Ishikawa (cell line): ENCODE data around the gene OPCML.

Experiments
- EGR1 ChIP-seq: IDR thresholded peaks from 2 replicates; pipeline ENCODE4 v1.6.1; 2012
- EP300 ChIP-seq: IDR thresholded peaks from 2 replicates; pipeline ENCODE4 v1.6.1; 2012; ENCODE audit warnings: borderline replicate concordance
- FOXM1 ChIP-seq: IDR thresholded peaks from 2 replicates; pipeline ENCODE4 v1.6.1; 2012; ENCODE audit warnings: low read depth, borderline replicate concordance
- NFIC ChIP-seq: IDR thresholded peaks from 2 replicates; pipeline ENCODE4 v1.6.1; 2012
- RAD21 ChIP-seq: IDR thresholded peaks from 2 replicates; pipeline ENCODE4 v1.6.1; 2012; ENCODE audit warnings: low read depth
- TCF12 ChIP-seq: IDR thresholded peaks from 2 replicates; pipeline ENCODE4 v1.6.1; 2012; ENCODE audit warnings: low read depth
- YY1 ChIP-seq: IDR thresholded peaks from 2 replicates; pipeline ENCODE4 v1.6.1; 2012; ENCODE audit warnings: low read depth
- TF ChIP-seq, protein P1 (sequence below): IDR thresholded peaks from 2 replicates; pipeline ENCODE4 v1.6.1; 2012; ENCODE audit warnings: low read depth, mild to moderate bottlenecking
- TF ChIP-seq, protein P2 (sequence below): IDR thresholded peaks from 2 replicates; pipeline ENCODE4 v1.6.1; 2012
- TF ChIP-seq, protein P3 (sequence below): IDR thresholded peaks from 2 replicates; pipeline ENCODE4 v1.6.1; 2012

DNA sequence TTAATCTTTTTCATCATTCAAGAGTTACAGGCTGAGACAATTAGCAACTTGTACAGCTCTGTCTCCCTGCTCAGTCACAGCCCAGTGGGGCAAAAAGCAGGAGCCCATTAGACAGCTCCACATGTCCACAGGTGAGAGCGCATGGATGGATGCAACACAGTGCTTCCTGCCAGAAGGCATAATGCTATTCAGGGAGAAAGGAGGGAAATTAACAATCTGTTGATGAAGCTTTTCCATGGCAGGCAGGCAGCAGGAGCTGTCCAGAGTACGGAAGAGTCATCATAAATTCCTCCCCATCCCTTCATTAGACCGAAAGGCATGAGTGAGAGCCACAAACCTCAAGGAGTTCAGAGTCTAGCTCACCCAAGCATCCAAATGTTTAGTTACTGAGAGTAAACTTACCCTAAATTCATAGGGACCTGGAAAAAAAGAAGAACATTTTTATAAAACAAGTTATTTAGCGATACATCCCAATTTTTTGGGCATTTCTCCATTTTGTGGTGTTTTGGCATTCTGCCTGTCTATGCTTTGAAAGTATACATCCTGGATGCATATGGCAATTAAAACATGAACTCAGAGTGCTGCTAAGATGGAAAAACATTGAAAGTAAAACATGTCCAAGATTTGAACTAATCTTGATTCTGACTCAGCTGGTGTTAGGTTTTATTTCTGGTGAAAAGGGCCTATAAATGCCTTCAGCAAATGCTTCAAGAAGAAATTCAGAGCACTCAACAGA, 428.1 kb downstream of the OPCML start:
- TF ChIP-seq EP300 (no peak), NFIC (no peak), YY1 (no peak), TCF12 (no peak), RAD21 (no peak), EGR1 (no peak), FOXM1 (no peak)
- TF ChIP-seq, protein P1, sequence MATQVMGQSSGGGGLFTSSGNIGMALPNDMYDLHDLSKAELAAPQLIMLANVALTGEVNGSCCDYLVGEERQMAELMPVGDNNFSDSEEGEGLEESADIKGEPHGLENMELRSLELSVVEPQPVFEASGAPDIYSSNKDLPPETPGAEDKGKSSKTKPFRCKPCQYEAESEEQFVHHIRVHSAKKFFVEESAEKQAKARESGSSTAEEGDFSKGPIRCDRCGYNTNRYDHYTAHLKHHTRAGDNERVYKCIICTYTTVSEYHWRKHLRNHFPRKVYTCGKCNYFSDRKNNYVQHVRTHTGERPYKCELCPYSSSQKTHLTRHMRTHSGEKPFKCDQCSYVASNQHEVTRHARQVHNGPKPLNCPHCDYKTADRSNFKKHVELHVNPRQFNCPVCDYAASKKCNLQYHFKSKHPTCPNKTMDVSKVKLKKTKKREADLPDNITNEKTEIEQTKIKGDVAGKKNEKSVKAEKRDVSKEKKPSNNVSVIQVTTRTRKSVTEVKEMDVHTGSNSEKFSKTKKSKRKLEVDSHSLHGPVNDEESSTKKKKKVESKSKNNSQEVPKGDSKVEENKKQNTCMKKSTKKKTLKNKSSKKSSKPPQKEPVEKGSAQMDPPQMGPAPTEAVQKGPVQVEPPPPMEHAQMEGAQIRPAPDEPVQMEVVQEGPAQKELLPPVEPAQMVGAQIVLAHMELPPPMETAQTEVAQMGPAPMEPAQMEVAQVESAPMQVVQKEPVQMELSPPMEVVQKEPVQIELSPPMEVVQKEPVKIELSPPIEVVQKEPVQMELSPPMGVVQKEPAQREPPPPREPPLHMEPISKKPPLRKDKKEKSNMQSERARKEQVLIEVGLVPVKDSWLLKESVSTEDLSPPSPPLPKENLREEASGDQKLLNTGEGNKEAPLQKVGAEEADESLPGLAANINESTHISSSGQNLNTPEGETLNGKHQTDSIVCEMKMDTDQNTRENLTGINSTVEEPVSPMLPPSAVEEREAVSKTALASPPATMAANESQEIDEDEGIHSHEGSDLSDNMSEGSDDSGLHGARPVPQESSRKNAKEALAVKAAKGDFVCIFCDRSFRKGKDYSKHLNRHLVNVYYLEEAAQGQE: peak; percentile 45; the same call in 1 of the 2 replicates
- TF ChIP-seq, protein P2, sequence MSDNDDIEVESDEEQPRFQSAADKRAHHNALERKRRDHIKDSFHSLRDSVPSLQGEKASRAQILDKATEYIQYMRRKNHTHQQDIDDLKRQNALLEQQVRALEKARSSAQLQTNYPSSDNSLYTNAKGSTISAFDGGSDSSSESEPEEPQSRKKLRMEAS: no peak
- TF ChIP-seq, protein P3, sequence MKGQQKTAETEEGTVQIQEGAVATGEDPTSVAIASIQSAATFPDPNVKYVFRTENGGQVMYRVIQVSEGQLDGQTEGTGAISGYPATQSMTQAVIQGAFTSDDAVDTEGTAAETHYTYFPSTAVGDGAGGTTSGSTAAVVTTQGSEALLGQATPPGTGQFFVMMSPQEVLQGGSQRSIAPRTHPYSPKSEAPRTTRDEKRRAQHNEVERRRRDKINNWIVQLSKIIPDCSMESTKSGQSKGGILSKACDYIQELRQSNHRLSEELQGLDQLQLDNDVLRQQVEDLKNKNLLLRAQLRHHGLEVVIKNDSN: no peak
